Mesothelial cell of epicardium (in vitro differentiated cells): ENCODE data around the gene PTPRK. TPM values are rescaled to one million over a fixed set of nuclear protein-coding genes. Genes with fewer than 3 reads are reported as not detected.
"Not testable (repeated sequence)": the region's sequence is repeated elsewhere in the genome, so short reads cannot be mapped to it uniquely, and the experiment has no call there.

Experiments used
- DNase-seq, 2 experiments: peaks; one replicate each; pipeline ENCODE4 v3.0.0; 2021; ENCODE audit warnings: low spot score in 2 of 2; ENCODE audit not compliant: unreplicated experiment in 2 of 2
- H3K27ac Mint-ChIP-seq: 2 replicates; pipeline ENCODE4 v1.8.0; 2021; ENCODE audit warnings: mixed read lengths
- H3K27me3 Mint-ChIP-seq: 2 replicates; pipeline ENCODE4 v1.8.0; 2021; ENCODE audit warnings: low read depth, mixed read lengths
- H3K36me3 Mint-ChIP-seq: 2 replicates; pipeline ENCODE4 v1.8.0; 2021; ENCODE audit warnings: mixed read lengths
- H3K4me1 Mint-ChIP-seq: 2 replicates; pipeline ENCODE4 v1.8.0; 2021; ENCODE audit warnings: mixed read lengths
- H3K4me3 Mint-ChIP-seq: 2 replicates; pipeline ENCODE4 v1.8.0; 2021; ENCODE audit warnings: mild to moderate bottlenecking, moderate library complexity, mixed read lengths
- H3K9me3 Mint-ChIP-seq: 2 replicates; pipeline ENCODE4 v1.8.0; 2021; ENCODE audit warnings: mixed read lengths
- total RNA-seq: library from RNA; stranded (reverse); gene quantifications from 3 replicates; pipeline ENCODE4 v1.2.1, GENCODE V29; 2021
- TF ChIP-seq, protein P1 (sequence below): fragments of 200-600 bp; sonication (generic); IDR thresholded peaks from one replicate; pipeline ENCODE4 v1.5.0; 2021; ENCODE audit warnings: antibody characterized with exemption; ENCODE audit not compliant: unreplicated experiment

The PTPRK gene
- total RNA-seq, 1 donor from 2014 or later, result 93.7 TPM

DNA sequence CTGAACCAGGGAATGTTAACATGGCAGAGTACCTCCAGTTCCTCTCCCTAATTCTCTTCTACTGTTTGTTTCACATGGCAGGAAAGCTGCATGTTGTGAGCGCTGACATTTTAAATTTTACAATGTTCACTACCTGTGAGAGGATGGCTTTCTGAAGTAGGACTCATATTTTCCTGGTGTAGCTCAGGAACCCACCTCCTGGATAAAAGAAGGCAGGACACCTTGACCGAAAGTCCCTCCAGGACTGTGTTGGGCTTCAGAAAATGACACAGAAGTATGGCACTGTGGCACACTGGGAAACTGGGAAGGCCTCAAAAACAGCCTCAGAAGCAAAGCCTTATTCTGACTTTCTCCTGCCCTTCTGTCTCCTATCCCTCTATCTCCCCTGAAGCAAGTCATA lies 33.3 kb downstream of the PTPRK start:
- peaks cover 2% of the 10 kb centered on the region for H3K36me3 Mint-ChIP-seq

DNA sequence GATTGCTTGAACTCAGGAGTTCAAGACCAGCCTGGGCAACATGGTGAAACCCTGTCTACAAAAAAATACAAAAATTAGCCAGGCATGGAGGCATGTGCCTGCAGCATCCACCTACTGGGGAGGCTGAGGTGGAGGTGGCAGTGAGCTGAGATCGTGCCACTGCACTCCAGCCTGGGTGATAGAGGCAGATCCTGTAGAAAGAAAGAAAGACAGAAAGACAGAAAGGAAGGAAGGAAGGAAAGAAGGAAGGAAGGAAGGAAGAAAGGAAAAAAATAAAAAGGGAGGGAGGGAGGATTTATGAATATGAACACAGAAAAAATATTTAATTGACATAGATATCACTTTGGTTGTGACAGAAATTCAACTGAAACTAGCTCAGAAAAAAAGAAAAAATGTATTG lies 33.8 kb downstream of the PTPRK start:
- DNase-seq, H3K27ac Mint-ChIP-seq, H3K9me3 Mint-ChIP-seq, H3K36me3 Mint-ChIP-seq, H3K27me3 Mint-ChIP-seq, H3K4me3 Mint-ChIP-seq: not testable (repeated sequence)
- peaks cover 13% of the 10 kb centered on the region for H3K4me1 Mint-ChIP-seq

More for the DNA sequence above, 33.3 kb downstream of the PTPRK start:
- Mint-ChIP-seq H3K4me3 (no peak overlapping the region), H3K4me1 (peaks cover 18% of the 10 kb centered on the region), H3K9me3 (no peaks in the 10 kb centered on the region), H3K27me3 (no peaks in the 10 kb centered on the region), H3K27ac (no peak overlapping the region)
- TF ChIP-seq, protein P1, sequence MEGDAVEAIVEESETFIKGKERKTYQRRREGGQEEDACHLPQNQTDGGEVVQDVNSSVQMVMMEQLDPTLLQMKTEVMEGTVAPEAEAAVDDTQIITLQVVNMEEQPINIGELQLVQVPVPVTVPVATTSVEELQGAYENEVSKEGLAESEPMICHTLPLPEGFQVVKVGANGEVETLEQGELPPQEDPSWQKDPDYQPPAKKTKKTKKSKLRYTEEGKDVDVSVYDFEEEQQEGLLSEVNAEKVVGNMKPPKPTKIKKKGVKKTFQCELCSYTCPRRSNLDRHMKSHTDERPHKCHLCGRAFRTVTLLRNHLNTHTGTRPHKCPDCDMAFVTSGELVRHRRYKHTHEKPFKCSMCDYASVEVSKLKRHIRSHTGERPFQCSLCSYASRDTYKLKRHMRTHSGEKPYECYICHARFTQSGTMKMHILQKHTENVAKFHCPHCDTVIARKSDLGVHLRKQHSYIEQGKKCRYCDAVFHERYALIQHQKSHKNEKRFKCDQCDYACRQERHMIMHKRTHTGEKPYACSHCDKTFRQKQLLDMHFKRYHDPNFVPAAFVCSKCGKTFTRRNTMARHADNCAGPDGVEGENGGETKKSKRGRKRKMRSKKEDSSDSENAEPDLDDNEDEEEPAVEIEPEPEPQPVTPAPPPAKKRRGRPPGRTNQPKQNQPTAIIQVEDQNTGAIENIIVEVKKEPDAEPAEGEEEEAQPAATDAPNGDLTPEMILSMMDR, result no peak
- DNase-seq, result no peak

DNA sequence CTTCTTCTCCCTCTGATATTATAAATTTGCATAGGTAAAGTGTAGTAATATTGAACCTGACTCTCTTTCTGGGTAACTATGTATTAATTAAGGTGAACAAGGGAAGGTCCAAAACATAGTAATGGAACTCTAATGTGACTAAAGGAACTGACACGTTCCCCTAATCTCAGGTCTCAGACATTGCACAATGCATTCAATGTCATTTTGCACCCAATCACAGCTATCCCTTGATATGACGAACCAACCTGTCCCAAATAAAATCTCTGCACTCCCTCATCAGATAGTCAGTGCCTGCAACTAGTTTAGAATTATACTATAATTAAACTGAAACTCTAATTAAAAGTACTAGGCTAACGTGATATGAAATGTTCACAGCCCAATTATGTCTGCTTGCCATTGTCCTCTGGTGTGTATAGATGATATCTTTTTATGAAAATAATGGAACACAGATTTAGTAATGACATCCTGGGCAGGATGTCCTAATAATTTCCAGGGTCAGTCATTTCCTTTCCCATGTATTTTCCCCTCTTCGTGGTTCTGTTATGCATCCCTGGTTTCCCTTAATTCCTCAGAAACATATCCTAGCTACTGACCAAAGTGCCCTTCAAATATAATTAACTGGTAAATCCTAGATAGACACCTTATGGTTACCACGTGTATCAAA lies 36.8 kb downstream of the PTPRK start:
- TF ChIP-seq, protein P1, result no peak
- H3K27me3 Mint-ChIP-seq, result no peaks in the 10 kb centered on the region
- no peaks in the 10 kb centered on the region for H3K9me3 Mint-ChIP-seq
- H3K36me3 Mint-ChIP-seq, result peaks cover 3% of the 10 kb centered on the region
- H3K27ac Mint-ChIP-seq, result no peak overlapping the region
- no peaks in the 10 kb centered on the region for H3K4me1 Mint-ChIP-seq
- H3K4me3 Mint-ChIP-seq, result no peak overlapping the region
- DNase-seq, result no peak

DNA sequence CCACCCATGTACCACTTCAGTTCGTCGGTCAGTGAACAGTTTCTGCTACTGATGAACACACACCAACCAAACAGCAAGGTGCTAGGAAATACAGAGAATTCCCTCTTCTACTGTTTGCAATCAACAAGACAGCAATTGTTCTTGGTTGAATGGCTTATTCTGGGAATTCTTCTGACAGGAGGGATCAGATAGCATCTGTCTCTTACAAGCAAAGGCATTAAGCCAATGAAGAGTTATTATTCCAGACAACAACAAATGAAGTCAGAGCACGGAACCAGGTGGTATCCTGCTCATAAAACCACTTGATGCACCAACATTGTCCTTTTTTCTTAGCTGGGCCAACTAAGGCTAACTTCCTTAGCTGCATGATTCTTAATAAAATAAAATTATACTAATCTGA lies 37.8 kb downstream of the PTPRK start:
- Mint-ChIP-seq H3K27me3 (no peaks in the 10 kb centered on the region), H3K9me3 (no peaks in the 10 kb centered on the region), H3K4me3 (no peak overlapping the region), H3K36me3 (peaks cover 3% of the 10 kb centered on the region), H3K27ac (no peak overlapping the region), H3K4me1 (no peaks in the 10 kb centered on the region)
- TF ChIP-seq, protein P1, result no peak
- no peak for DNase-seq

DNA sequence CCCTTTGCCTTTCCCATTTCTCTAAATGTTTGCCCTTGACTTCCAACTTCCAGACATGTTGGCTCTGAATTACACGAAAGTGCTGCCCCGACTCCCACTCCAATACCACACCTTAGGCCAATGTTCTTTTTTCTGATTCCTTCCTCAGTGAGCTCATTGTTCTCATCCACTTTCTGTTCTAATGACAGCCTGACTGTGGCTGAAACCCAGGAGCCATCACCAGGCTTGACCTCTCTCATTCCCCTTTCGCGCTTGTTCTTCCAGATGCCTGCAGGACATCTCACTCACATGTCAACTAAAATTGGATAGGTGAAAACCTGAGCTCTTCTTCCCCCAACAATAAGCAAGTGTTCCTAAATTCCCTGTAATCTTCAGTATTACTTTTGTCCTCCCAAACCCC lies 40.4 kb downstream of the PTPRK start:
- Mint-ChIP-seq H3K4me3 (no peak overlapping the region), H3K9me3 (no peaks in the 10 kb centered on the region), H3K27ac (no peak overlapping the region), H3K4me1 (peaks cover 11% of the 10 kb centered on the region), H3K36me3 (peaks cover 2% of the 10 kb centered on the region), H3K27me3 (no peaks in the 10 kb centered on the region)
- TF ChIP-seq, protein P1, result no peak
- DNase-seq, result no peak

DNA sequence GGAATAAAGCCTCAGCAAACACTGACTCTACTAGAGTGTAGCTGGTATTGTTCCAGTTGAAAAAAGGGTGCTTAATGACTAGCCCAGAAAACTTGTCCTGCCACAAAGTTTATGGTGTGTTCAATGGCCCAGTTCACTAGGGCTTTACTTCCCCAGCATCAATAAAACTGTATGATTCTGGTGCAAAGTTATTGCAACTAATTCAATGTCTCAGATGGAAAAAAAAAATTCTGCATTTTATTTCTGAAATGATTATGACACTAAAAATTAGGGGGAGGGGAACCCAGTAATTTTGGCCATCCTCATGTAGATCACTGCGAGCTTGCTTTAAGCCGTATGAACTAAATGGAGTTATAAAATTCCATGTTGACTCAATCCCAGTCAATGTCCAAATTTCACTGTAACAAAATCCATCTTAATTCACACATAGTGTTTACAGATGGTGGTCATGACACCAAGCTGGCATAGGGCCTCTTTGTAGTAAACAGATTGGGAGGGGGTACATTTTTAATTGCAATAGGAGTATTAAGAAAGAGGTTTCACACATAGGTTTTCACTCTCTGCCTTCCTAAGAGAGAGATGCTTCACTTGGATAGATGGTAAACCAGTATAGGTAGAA lies 41.2 kb downstream of the PTPRK start:
- H3K9me3 Mint-ChIP-seq, result no peaks in the 10 kb centered on the region
- H3K36me3 Mint-ChIP-seq, result peaks cover 2% of the 10 kb centered on the region
- peaks cover 19% of the 10 kb centered on the region for H3K4me1 Mint-ChIP-seq
- TF ChIP-seq, protein P1, result no peak
- no peak overlapping the region for H3K27ac Mint-ChIP-seq
- H3K27me3 Mint-ChIP-seq, result no peaks in the 10 kb centered on the region
- no peak overlapping the region for H3K4me3 Mint-ChIP-seq
- DNase-seq, result no peak
